Keratinocyte (primary cell): ENCODE data around the gene ARL6. TPM values are rescaled to one million over a fixed set of nuclear protein-coding genes. Genes with fewer than 3 reads are reported as not detected.
A peak's percentile ranks its signal among the peaks of the same experiment; 100 is the strongest.

ENCODE experiments used
- DNase-seq: peaks from one replicate; pipeline ENCODE4 v3.0.0-alpha.2; 2011; ENCODE audit warnings: low read depth, missing footprints, low spot score
- FAIRE-seq: peaks from 2 replicates; lab custom pipeline; 2011; peaks lifted over from hg19 to GRCh38; lab: Jason Lieb, UNC
- H2AFZ ChIP-seq: 2 replicates; pipeline ENCODE4 v1.6.0; 2012; ENCODE audit warnings: low read length, control low read depth, inconsistent platforms; ENCODE audit not compliant: control insufficient read depth
- H3K27ac ChIP-seq: 2 replicates; pipeline ENCODE4 v1.5.1; 2011; ENCODE audit warnings: low read length; ENCODE audit not compliant: control insufficient read depth, insufficient read depth
- H3K27me3 ChIP-seq: 3 replicates; pipeline ENCODE4 v1.6.0; 2011; ENCODE audit warnings: low read length; ENCODE audit not compliant: control insufficient read depth, insufficient read depth; ENCODE audit errors: extremely low read depth
- H3K36me3 ChIP-seq, 2 experiments: 2 replicates in 1 of 2; 3 replicates in 1 of 2; pipeline ENCODE4 v1.5.1; 2011; ENCODE audit warnings: low read length in 2 of 2, mild to moderate bottlenecking in 1 of 2; ENCODE audit not compliant: control insufficient read depth in 2 of 2, insufficient read depth in 2 of 2; ENCODE audit errors: extremely low read depth in 1 of 2
- H3K4me1 ChIP-seq: 3 replicates; pipeline ENCODE4 v1.5.1; 2011; ENCODE audit warnings: low read length; ENCODE audit not compliant: control insufficient read depth, insufficient read depth; ENCODE audit errors: extremely low read depth
- H3K4me2 ChIP-seq: 3 replicates; pipeline ENCODE4 v1.6.0; 2011; ENCODE audit warnings: low read depth, low read length; ENCODE audit not compliant: control insufficient read depth, insufficient read depth; ENCODE audit errors: extremely low read depth
- H3K4me3 ChIP-seq, 3 experiments: fragments of 200-600 bp in 1 of 3; sonication (generic) in 1 of 3; 2 replicates in 2 of 3; 3 replicates in 1 of 3; pipeline ENCODE4 v1.5.1; 2011 to 2016; ENCODE audit warnings: low read length in 3 of 3, mild to moderate bottlenecking in 3 of 3, control low read depth in 2 of 3, inconsistent platforms in 1 of 3, low read depth in 1 of 3, mixed read lengths in 1 of 3, mixed run types in 1 of 3, moderate library complexity in 1 of 3; ENCODE audit not compliant: control insufficient read depth in 2 of 3, insufficient read depth in 2 of 3; ENCODE audit errors: extremely low read depth in 1 of 3
- H3K79me2 ChIP-seq: 2 replicates; pipeline ENCODE4 v1.6.0; 2012; ENCODE audit warnings: low read length; ENCODE audit not compliant: control insufficient read depth, insufficient read depth
- H3K9ac ChIP-seq: 3 replicates; pipeline ENCODE4 v1.6.0; 2011; ENCODE audit warnings: low read length; ENCODE audit not compliant: control insufficient read depth, insufficient read depth; ENCODE audit errors: extremely low read depth
- H3K9me1 ChIP-seq: 3 replicates; pipeline ENCODE4 v1.6.0; 2011; ENCODE audit warnings: low read length; ENCODE audit not compliant: control insufficient read depth, insufficient read depth; ENCODE audit errors: extremely low read depth
- H3K9me3 ChIP-seq: 2 replicates; pipeline ENCODE4 v1.5.1; 2012; ENCODE audit warnings: low read depth, low read length; ENCODE audit not compliant: control insufficient read depth
- H4K20me1 ChIP-seq: 3 replicates; pipeline ENCODE4 v1.6.0; 2011; ENCODE audit warnings: low read length; ENCODE audit not compliant: control insufficient read depth, insufficient read depth; ENCODE audit errors: extremely low read depth
- CTCF ChIP-seq, 3 experiments: IDR thresholded peaks in 1 of 3; conservative IDR thresholded peaks in 1 of 3; optimal IDR thresholded peaks in 1 of 3; 2 replicates in 2 of 3; 3 replicates in 1 of 3; pipeline versions ENCODE3 to v1.5.1; 2011; ENCODE audit warnings: low read length in 3 of 3, mild to moderate bottlenecking in 3 of 3, moderate library complexity in 2 of 3, control low read depth in 1 of 3, inconsistent platforms in 1 of 3; ENCODE audit not compliant: insufficient read depth in 2 of 3; ENCODE audit errors: extremely low read depth in 1 of 3
- EZH2 ChIP-seq: IDR thresholded peaks from one replicate; pipeline ENCODE4 v1.6.1; 2012; ENCODE audit warnings: inconsistent platforms, mild to moderate bottlenecking, low read length, moderate library complexity
- dilution Hi-C: fragments of 300-500 bp; cut with MboI; formaldehyde crosslinking; loops from one replicate; pipeline ENCODE4 v1.7.0; 2020; ENCODE audit warnings: low sequenced_read_pairs; ENCODE audit not compliant: extremely low pct_ligation_motif_present
- polyA plus RNA-seq, 5 experiments: library from polyadenylated mRNA; depleted of rRNA in 3 of 5; stranded (reverse) in 3 of 5; stranded (forward) in 1 of 5; unstranded in 1 of 5; fragments of >200 nt; gene quantifications; 1 replicate in 1 of 5; 2 replicates in 3 of 5; 3 replicates in 1 of 5; pipeline versions ENCODE4 v1.2.1 to v1.2.3, GENCODE V29; 2011 to 2012; ENCODE audit warnings: missing spikeins in 2 of 5, low read depth in 1 of 5, low replicate concordance in 1 of 5

Gene ARL6
- polyA plus RNA-seq, 1 donor (not counting 4 experiments of a cell fraction or from before 2014, with no cell fraction given) = 8.3 TPM

GRCh38 chr3:97793420-97794019, 29.0 kb downstream of the ARL6 start:
- Histone ChIP-seq H3K9ac (no peak overlapping the region), H4K20me1 (no peaks in the 10 kb centered on the region), H3K4me1 (no peaks in the 10 kb centered on the region), H3K4me2 (no peak overlapping the region), H3K9me1 (no peaks in the 10 kb centered on the region), H3K27me3 (no peaks in the 10 kb centered on the region), H3K4me3 (no peak overlapping the region), H3K27ac (no peak overlapping the region), H3K36me3 (no peaks in the 10 kb centered on the region), H2AFZ (no peak overlapping the region), H3K79me2 (no peaks in the 10 kb centered on the region), H3K9me3 (no peaks in the 10 kb centered on the region)
- no peak for DNase-seq
- peak; percentile 55 for FAIRE-seq
- TF ChIP-seq EZH2 (no peak), CTCF (optimal IDR thresholded peaks at IDR 0.05 in 1 of 3, IDR thresholded peaks at IDR 0.05 in 1 of 3, conservative IDR thresholded peaks at IDR 0.05 in 1 of 3; ENCODE audit: extremely low read depth in 1 of 3, insufficient read depth in 2 of 3, low read length in 3 of 3) (peak in 2 of 3 experiments; percentile 60 to 71)
- dilution Hi-C loops = no loop called here

- dilution Hi-C loops = no loop called here
- no peaks in the 10 kb centered on the region for H3K36me3 ChIP-seq
- no peak for FAIRE-seq
These were observed 31.4 kb downstream of the ARL6 start for GRCh38 chr3:97795951-97796350.

More at GRCh38 chr3:97795951-97796350, 31.4 kb downstream of the ARL6 start:
- no peaks in the 10 kb centered on the region for H3K79me2 ChIP-seq
- TF ChIP-seq CTCF (optimal IDR thresholded peaks at IDR 0.05 in 1 of 3, IDR thresholded peaks at IDR 0.05 in 1 of 3, conservative IDR thresholded peaks at IDR 0.05 in 1 of 3; ENCODE audit: extremely low read depth in 1 of 3, insufficient read depth in 2 of 3, low read length in 3 of 3) (no peak), EZH2 (no peak)
- no peak overlapping the region for H3K4me3 ChIP-seq
- no peaks in the 10 kb centered on the region for H3K9me1 ChIP-seq
- H3K27ac ChIP-seq = no peak overlapping the region
- no peaks in the 10 kb centered on the region for H4K20me1 ChIP-seq
- H3K27me3 ChIP-seq = no peaks in the 10 kb centered on the region
- DNase-seq = no peak
- no peak overlapping the region for H2AFZ ChIP-seq
- no peaks in the 10 kb centered on the region for H3K9me3 ChIP-seq
- no peak overlapping the region for H3K4me2 ChIP-seq
- no peaks in the 10 kb centered on the region for H3K4me1 ChIP-seq
- H3K9ac ChIP-seq = no peak overlapping the region
